Middle frontal gyrus (tissue), 1 donor: ENCODE measurements around the gene TBC1D22A.

ENCODE experiments used
- DNase-seq: peaks from one replicate; pipeline ENCODE4 v3.0.0-alpha.2; 2015; ENCODE audit warnings: low spot score; ENCODE audit errors: extremely low spot score

TBC1D22A gene

DNA sequence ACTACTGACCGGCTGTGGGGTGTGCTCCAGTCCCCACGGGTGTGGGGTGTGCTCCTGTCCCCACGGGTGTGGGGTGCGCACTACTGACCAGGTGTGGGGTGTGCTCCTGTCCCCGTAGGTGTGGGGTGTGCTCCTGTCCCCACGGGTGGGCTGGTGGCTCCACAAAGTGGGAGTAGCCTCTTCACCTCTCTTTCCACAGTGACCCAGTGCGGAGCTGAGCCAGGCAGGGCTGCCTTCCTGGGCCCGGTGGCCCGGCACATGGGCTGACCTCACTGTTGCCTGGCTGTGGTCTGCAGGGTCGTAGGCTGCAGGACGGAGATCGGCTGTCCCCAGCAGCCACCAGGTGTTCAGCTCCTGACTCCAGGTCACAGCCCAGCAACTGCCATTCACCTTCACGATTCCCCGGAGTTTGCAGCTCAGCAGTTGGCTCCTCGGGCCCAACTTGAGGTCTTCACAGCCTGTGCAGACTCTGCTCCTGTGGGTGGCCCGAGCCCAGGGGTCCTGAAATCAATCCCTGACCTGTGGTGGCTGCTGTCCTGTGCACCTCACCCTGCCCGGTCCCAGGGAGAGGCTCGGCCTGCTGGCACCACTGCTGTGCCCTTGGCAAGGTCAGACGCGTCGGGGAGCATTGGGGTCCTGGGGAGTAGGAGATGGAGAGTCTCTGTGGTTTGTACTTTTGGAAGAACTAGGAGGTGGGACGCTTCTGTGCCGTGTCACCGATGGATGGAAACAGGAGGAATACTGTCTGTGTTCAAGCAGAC lies 414.3 kb downstream of the TBC1D22A start:
- no peak for DNase-seq

DNA sequence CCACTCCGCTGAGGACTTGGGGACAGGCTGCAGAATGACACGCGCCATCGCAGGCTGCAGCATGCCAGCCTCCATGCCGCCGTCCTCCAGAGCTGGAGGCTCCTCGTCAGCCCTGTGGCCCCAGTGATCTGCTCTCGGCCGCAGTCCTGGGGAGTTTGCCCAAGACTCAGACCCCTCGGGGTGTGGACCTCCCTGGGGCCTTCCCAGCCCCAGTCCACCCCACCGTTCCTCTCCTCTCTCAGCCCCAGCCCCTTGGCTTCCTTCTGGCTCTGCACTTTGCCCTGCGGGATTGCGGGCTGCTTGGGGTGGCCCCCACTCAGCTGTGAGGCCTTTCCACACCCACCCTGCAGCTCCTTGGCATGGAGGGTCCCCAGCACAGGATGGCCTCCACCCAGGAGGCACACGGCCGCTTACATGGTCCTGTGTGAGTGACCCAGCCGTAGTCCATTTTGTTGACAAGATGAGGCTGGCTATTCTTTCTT lies 414.9 kb downstream of the TBC1D22A start:
- no peak for DNase-seq

DNA sequence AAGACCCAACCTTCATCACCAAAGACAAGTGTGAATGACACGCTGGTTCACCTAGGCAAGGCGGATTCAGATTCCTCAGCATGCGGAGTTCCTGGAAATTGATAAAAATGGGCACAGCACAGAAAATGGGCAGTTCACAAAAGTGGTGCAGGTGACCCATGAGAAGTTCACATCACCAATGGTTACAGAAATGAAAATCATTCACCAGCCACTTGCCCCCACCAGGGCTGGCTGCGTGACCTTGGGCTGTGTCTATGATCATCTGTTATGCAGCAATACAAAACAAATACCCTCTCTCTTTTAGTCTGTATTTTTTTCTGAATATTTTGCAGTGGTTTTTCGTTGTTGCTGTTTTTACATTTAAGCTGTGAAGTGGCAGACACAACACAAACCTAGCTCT lies 415.9 kb downstream of the TBC1D22A start:
- DNase-seq = no peak

DNA sequence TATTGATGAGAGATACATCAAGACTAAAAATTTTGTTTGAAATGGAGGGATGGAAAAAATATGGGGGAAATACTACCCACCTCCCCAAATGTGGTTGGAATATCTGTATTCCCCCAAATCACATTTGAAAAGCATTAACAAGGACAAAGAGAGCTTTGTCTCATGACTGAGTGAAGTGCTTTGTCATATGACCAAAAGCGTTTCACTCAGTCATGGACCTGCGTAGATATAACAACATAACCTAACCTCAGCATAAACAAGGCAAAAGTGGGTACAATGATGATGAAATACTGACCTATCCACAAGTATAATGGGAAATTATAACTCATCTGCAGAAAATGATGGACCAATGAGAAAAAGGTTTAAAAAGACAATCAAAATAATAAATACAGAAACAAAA lies 418.3 kb downstream of the TBC1D22A start:
- no peak for DNase-seq

DNA sequence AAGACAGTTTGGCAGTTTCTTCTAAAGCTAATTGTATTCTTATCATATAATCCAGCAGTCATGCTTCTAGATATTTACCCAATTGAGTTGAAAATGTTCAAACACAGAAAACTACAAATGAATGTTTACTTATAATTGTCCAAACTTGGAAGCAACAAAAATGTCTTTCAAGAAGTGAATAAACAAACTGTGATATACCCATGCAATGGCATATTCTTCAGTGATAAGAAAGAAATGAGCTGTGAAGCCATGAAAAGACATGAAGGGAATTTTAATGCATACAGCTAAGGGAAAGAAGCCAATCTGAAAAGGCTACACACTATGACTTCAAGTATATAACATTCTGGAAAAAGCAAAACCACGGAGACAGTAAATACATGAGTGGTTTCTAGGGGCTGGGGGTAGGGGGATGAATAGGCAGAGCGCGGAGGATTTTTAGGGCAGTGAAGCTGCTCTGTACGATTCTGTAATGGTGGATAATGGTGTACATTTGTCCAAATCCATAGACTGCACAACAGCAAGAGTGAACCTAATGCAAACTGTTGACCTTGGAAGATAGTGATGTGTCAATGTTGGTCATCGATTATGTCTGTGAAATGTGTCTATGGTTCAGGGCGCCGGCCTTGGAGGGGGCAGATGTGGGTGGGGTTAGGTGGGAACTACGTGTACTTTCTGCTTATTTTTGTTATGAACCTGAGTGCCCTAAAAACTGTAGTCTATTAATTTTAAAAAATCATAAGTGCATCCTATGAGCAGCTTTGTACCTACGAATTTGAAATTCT lies 424.9 kb downstream of the TBC1D22A start:
- DNase-seq = no peak

DNA sequence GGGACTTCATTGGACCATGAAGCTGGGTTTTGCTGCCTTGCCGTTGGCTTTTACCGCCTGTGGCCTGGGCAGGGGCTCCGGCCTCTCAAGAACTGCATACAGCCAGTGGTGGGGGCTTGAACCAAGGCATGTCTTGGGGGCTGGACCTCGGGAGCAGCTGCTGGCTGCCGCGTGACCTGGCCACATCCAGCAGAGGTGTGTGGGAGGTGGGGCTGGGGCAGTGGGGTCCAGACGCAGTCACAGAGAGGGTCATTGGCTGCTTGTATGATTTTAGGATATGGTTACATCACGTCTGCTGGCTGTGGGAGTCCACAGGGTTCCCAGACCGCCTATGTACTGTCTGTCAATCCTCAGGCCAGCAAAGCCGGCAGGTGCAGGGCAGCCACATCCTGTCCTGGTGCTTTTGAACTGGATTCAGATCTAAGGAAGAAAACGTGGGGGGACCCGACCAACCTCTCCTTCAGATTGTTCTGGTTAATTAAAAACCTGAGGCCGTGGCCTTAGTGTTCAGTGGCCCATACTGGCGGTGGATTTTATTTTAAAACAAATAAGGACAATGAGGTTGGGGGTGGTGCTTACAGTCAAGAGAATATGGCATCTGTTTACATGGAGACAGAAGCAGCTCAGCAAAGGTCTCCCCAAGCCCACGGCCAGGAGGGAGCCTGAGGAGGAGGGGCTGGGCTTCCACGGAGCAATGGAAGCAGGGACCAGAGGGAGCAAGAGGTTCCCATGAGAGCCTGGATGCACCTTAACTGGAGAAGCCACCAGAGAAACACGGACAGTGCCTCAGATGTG lies 426.0 kb downstream of the TBC1D22A start:
- no peak for DNase-seq

DNA sequence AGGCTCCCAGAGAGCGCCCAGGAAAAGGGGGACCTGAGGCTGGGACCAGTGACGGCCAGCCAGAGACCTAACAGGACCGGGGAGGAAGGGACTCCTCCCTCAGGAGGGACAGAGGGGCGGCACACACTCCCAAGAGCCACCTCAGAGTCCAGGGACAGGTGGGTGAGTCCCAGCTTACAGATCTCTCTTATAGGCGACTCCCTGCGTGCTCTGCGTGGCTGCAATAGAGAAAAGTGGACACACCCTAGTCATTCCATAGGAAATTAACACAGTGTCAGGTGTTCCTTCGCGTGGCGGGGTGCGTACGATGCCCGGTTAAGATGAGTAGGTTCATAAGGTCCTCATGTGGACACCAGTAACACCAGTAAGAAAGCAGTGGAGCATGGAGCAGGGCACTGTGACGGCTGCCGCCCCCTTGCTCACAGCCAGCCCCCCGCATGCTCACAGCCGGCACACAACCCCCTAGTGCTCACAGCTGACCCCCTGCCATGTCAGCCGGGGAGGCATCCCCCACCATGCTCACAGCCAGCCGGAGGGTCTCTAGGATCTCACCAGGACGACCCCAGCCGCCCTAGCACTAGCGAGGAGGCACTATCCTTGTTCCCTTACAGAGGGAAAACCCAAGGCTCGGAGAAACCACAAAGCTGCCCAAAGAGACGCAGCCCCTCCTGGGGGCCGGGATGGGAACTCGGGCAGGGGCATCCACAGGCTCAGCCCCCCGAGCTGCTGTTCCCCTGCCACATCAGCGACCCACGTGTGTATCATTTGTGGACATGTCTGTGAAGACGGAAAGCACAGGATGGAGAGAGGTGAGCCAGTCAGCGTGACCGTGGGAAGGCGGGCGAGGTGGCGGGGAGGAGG lies 426.8 kb downstream of the TBC1D22A start:
- DNase-seq = no peak

DNA sequence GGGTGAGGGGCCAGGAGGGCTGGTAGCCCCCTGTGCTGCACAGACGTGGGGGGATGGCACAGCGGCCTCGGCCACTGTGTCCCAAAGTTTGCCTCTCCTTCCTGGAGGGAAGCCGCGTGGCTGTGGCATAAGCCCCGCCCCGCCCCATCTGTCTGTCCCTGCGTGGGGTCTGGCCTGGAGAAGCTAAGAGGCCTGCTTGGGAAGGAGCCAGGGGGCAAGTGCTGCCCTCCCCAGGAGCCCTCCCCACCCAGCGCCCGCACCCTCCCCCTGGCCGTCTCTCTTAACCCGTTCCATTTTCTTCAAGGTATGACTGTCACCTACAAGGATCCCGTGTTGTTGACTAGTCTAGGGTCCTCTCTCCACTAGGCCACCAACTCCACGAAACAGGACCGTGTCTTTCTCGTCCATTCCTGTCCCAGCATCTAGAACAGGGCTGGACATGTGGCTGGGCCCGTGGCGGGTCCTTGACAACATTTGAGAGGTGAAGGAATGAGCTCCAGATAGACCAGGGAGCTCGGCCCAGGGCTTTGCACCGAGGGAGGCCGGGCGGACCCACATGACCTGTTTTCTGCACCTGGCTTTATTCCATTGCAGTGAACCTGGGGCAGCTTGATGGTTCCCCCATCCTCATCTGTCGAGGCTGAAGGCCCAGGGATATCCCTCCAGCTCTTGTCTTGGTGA lies 428.0 kb downstream of the TBC1D22A start:
- DNase-seq = no peak

DNA sequence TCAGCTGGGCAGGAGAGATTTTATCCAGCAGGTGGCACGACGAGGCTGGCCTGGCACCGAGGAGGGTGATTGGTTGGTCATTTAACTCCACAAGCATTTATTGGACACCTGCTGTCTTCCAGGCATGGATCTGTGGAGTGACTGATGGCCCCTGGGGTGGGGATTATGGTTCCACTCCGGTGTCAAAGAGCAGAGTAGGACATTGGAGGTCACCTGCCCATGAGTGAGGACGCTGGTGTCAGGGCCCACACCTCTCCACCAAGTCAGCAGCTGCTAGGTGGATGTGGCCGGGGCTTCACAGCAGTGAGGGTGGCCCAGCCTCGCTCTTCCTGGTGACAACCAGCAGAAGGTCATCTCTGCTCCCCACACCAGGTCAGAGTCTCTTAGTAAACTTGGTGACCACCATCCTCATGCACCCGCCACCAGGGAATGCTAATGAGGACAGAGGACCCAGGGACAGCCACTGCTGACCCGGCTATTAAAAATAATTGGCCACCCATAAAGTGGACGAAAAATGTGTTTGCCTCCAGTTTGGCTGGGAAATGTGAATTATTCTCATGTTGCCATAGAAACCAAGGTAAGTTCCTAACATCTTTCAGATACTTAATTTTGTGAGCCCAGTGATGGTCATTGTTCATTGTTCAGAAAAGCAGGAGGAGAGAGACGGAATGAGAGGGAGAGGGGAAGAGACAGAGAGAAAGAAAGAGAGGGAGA lies 428.7 kb downstream of the TBC1D22A start:
- DNase-seq = no peak

DNA sequence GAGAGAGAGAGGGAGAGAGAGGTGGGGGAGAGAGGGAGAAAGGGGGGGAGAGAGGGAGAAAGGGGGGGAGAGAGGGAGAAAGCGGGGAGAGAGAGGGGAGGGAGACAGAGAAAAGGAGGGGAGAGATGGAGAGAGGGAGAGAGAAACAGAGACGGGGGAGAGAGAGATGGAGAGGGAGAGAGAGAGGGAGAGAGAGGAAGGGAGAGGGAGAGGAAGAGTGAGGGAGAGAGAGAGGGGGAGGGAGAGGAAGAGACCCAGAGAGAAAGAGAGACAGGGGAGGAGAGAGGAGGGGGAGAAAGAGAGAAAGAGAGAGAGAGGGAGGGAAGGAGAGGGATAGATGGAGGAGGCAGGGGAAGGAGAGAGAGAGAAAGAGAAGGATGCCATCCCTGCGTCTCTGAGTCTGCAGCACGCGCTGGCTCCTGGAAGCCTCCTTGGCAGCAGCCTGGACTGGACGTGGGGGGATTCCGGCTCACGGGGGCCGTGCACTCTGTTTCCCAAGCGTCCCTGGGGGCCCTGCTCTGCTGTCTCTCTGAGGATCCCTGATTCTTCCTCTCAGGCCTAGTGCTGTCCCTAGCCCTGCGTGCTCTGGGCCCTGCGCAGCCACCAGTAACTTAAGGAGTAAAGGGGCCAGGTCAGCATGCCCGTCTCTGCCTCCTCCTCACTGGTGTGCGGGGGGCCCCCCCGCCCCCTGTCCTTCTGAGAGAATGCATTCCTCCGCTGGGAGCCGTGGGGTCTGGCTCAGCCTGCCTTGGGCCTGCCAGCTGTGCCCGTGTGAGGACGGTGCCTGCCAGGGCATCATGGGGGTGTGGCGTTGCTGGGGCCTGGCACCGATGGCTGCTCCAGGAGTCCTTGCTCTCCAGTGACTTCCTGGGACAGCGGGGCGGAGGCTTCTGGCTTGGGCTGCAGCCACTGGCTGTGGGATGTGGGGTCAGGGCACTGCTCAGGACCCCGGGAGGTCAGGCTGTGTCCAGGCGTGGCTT lies 429.5 kb downstream of the TBC1D22A start:
- no peak for DNase-seq

DNA sequence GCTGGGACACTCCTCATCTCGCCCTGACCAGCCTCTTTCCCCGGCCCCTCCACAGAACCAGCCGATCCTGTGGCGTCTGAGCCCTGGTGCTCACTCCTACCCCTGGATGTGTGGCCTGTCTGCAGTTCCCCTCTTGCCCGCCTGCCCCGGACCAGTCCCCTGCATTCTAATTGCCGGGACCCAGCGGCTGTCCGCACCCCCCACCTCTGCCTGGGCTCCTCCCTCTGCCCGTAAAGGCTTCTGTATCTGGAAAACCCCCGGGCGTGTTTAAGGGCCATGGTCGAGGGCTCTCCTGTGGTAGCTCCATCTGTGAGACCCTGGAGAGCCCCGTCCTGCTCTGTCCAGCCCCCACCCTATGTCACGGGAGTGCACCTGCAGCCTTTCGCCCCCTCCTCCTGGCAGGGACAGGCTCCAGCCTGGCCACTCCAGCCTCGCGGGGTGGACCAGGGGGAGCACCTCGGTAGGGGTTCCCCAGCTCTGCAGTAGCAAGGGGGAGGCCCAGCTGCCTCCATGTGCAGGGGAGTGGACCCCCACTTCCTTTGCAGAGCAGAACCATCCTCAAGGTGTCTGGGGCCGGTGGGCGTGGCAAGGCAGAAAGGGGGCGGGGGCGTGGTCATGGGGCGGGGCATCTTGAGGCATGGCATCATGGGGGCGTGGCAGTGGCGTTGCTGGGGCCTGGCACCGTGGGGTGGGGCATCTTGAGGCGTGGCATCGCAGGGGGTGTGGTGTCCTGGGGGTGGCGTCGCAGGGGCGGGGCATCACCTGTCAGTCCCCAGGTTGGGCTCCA lies 430.4 kb downstream of the TBC1D22A start:
- DNase-seq = no peak

DNA sequence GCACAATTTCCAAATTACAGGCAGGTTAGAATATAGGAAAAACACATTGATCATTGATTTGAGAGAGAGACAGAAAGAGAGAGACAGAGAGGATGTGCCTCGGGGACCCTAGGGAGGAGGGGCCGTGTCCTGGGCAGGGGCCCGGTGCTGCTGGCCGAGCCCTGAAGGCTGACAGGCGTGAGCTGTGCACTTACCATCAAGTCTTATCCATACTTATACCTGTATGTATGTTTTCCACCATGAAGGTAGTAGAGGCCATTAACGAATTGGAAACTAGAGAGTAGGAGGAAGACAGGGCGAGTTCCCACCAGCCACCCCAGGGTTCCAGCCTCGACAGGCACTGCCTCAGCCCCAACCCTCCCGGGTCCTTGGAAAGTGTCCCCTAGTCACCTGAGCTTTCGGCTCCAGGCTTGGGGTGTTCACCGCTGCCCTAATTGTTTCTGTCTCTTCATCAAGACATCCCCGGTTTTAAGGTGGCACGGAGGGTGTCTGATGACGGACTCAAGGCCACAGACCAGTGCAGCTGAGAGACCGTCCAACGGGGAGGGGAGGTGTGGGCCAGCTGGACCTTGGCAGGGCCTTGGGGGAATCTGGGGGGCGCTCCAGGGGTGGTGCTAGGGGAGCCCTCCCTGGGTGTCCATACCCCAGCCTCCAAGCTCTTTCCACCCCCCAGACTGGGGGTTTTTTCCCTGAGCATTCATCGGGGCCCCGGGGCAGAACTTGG lies 431.3 kb downstream of the TBC1D22A start:
- no peak for DNase-seq

DNA sequence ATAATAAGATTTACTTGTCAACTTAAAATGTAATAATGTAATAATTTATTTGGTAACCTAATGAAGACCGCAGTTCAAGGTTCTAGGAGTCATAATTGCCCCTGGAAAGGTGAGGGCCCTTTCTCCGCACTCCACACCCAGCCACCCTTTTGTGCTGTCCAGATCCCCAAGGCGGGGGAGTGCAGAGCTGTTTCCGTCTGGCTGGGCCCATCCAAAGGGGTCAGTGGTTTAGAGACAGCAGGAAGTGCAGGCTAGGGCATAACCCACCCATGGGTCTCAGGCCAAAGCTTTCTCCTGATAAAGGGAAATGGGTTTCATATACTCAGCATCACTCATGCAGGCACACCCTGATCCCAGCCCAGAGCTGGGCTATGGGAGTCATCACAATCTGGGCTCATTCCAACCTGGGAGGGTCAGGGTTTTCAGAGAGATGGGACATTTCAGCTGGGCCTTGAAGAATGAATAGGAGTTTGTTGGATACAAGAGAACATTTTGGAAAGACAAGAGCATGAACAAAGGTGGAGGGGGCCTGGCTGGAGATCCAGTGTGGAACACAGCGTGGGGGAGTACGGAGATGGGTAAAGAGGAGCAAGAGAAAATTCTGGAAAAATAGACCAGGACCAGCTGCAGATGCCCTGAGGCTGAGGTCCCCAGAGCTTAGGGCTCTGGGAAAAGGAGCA lies 432.2 kb downstream of the TBC1D22A start:
- no peak for DNase-seq

DNA sequence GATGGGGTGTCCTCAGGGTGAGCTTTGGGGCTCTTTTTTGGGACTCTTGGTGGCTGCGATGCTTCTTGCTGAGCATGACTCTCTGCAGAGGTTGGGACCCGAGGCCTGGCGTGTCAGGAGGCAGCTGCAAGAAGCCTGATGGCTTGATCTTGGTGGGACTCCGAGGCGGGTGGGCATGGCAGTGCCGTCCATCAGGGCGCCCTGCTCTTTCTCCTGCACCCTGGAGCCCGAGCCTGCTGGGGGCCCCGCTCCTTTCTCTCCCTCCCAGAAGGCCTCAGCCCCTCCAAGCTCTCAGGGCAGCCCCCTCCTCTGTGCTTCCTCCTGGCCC lies 432.7 kb downstream of the TBC1D22A start:
- no peak for DNase-seq

DNA sequence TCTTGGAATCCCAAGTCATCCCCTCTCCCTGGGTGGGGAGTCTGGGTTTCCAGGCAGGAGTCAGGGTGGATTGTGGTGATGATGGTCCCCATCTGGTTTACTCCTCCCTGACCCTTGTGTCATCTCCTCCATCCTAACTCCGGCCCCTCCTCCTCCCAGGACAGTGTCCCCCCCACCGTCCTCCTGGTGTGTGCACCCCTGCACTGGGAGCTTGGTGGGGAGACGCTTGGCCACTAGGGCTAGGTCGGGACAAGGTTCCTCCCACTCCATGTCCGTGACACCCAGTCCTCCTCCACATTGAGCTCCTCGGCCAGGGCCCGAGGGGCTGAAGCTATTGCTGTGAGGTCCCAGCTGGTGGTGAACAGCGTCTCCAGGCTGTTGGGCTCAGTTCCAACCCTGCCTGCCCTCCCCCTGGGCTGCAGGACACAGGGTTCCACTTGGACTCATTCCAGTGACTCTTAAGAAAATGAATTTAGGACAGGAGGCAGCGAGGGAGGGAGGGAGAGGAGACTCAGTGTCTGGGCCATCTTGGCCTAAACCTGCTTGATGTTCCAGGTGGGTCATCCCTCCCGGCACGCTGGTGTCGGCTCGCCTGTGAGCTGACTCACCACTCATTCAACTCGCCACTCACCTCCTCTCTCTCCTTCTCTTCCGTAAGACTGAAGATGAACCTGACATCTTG lies 433.2 kb downstream of the TBC1D22A start:
- no peak for DNase-seq
